ENCODE data around the gene HEPHL1.
"Not testable (repeated sequence)": the region's sequence is repeated elsewhere in the genome, so short reads cannot be mapped to it uniquely, and the experiment has no call there.

The HEPHL1 gene, protein sequence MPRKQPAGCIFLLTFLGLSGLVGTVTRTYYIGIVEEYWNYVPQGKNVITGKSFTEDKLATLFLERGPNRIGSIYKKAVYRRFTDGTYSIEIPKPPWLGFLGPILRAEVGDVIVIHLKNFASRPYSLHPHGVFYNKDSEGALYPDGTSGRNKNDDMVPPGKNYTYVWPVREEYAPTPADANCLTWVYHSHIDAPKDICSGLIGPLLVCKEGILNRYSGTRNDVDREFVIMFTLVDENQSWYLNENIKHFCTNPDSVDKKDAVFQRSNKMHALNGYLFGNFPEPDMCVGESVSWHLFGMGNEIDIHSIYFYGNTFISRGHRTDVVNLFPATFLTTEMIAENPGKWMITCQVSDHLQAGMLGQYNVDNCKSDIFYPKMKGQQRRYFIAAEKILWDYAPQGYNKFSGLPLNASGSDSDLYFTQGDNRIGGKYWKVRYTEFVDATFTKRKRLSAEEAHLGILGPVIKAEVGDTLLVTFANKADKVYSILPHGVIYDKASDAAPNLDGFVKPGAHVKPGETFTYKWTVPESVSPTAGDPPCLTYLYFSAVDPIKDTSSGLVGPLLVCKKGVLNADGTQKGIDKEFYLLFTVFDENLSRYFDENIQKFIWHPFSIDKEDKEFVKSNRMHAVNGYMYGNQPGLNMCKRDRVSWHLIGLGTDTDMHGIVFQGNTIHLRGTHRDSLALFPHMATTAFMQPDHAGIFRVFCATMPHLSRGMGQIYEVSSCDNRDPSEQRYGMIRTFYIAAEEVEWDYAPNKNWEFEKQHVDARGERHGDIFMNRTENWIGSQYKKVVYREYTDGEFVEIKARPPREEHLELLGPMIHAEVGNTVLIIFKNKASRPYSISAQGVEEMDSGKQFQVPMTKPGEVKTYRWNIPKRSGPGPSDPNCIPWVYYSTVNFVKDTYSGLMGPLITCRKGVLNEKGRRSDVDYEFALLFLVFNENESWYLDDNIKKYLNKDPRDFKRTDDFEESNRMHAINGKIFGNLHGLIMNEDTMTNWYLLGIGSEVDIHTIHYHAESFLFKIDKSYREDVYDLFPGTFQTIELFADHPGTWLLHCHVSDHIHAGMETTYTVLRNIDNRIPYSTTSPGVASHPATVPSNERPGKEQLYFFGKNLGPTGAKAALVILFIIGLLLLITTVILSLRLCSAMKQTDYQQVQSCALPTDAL

GRCh38 chr11:94020777-94021481 is at the start of gene HEPHL1:
TSS of gene HEPHL1 (plus strand) at chr11:94021354. CDS start at chr11:94021369, 15 bp downstream.
- no peak for DNase-seq (ENCODE audit: low spot score)

GRCh38 chr11:93972790-93973189 is 48.4 kb upstream of the HEPHL1 start:
- no peak for DNase-seq (ENCODE audit: low spot score)

DNA sequence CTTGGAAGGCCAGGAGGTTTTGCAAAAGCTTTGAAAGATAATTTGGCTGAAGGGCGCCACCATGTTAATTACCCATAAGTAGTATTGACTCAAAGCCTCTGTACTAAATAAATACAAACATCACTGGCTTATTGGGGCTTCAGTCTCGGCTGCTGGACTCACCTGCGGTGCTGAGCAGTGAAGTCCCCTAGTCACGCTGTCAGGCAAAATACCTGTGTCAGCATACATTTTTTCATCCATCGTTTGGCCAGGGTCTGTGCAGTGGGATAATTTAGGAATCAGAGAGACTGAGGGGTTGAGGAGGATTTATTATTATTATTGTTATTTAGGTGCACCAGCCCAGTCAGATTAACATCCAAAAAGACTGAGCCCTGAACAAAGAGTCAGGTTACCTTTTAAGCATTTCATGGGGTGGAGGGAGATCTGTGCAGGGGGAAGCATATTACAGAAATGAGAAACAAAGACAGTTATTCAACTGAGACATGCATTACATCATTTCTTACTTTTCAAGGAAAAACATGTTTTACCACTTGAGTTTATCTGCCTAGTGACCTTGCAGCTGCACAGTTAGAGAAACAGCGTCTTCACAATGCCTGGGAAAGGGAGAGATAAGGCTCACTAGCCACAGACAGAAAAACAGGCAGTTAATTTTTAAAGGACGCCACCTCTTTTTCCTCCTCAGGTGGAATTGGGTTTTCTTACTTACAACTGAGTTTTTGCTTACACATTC is 47.7 kb upstream of the HEPHL1 start:
- DNase-seq (ENCODE audit: low spot score): not testable (repeated sequence)

GRCh38 chr11:93974759-93975158 is 46.4 kb upstream of the HEPHL1 start:
- no peak for DNase-seq (ENCODE audit: low spot score)

- DNase-seq (ENCODE audit: low spot score): not testable (repeated sequence)
Measured at GRCh38 chr11:93976577-93977254, 44.4 kb upstream of the HEPHL1 start.

DNA sequence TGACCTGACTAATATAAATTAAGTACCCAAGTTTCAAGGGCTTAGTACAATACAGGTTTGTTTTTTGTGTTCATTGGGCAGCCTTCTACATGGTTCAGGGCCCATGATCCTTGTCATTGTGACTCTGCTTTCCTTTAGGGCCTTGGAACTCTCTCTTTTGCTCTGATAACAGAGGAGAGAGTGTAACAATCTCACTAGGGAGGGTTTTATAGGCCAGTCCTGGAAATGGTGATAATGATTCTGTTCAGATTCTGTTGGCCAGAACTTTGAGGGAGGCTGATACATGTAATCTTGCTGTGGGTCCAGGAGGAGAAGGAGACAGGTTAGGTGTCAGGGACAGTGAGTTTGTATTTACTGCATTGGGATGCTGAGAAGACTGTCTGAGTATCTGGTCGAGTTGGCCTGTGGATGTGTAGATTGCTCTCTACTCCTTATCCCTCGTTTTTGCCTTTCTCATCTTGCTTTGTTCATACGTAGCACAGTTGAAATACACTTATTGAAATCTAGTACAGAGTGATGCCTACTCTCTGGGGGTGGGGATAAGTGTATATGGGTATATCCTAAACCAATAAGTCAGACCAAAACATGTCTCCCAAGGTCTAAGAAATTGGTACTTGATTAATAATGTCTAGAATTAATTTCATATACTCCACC is 37.5 kb upstream of the HEPHL1 start:
- no peak for DNase-seq (ENCODE audit: low spot score)

- no peak for DNase-seq (ENCODE audit: low spot score)
Measured at GRCh38 chr11:93984196-93984567, 37.0 kb upstream of the HEPHL1 start.

- no peak for DNase-seq (ENCODE audit: low spot score)
Measured at GRCh38 chr11:93984936-93985335, 36.2 kb upstream of the HEPHL1 start.

- no peak for DNase-seq (ENCODE audit: low spot score)
Measured at GRCh38 chr11:93986716-93987115, 34.4 kb upstream of the HEPHL1 start.

DNA sequence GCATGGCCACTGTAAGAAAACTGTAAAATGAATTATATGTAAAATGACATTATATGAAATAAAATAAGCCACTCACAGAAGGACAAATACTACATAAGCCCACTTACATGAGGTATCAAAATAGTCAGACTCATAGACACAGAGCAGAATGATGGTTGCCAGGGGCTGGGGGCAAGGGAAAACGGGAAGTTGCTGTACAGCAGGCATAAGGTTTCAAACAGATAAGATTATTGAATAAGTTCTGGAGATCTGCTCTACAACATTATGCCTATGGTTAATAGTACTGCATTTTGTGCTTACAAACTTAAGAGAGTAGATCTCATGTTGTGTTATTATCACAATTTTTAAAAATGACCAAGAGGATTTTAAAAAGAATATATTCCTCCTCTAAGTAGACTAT is 32.7 kb upstream of the HEPHL1 start:
- DNase-seq (ENCODE audit: low spot score): no peak

GRCh38 chr11:93988912-93989311 is 32.2 kb upstream of the HEPHL1 start:
- DNase-seq (ENCODE audit: low spot score): no peak

DNA sequence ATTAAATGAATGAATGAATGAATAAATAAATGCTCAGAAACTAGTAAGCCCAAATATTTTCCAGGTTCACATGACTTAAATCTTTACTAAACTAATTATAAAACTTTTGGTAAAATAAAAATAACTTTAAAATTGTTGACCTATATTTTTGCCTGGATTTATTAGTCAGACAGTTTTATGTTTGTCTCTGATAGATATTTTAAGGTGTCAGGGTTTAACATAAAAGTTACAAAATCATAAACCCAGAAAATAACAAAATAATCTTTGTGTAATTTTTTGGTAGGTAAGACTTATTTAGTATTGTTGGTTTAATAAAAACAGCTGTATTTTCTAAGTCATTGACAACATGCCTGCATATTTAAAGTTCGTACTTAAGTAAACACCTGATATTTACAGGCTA is 27.4 kb upstream of the HEPHL1 start:
- DNase-seq (ENCODE audit: low spot score): no peak

DNA sequence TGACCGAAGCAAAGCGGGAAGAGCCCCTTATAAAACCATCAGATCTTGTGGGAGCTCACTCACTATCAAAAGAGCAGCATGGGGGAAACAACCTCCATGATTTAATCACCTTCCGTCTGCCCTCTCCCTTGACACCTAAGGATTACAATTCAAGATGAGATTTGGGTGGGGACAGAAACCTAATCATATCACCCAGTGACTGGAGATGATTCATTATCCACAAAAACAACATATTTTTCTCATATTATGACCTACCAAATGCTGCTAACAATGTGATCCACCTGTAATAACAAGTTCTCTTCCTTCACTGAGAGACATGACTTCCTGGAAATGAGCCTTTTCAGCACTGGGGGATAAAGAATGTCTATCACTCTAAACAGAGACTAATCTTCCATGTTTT is 23.4 kb upstream of the HEPHL1 start:
- no peak for DNase-seq (ENCODE audit: low spot score)

DNA sequence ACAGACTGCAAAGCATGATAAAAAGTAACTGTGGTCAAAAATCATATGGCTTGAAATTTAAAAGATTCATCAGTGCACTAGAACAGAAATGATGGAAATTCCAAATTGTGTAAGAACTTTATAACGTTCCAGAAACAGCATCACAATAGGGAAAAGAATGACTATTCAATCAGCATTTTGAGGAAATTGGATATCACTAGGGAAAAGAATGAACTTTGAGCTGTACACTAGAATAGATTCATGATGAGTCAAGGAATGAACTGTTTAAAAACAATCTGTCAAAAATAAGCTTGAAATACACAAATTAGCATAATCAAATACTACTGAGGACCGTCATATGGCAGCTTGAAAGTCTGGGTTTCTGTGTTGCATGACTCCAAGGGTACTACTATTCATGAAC is 20.5 kb upstream of the HEPHL1 start:
- DNase-seq (ENCODE audit: low spot score): no peak

- no peak for DNase-seq (ENCODE audit: low spot score)
Measured at GRCh38 chr11:94002226-94002625, 18.9 kb upstream of the HEPHL1 start.

- DNase-seq (ENCODE audit: low spot score): no peak
Measured at GRCh38 chr11:94007426-94007825, 13.7 kb upstream of the HEPHL1 start.

- no peak for DNase-seq (ENCODE audit: low spot score)
Measured at GRCh38 chr11:94007906-94008305, 13.2 kb upstream of the HEPHL1 start.

DNA sequence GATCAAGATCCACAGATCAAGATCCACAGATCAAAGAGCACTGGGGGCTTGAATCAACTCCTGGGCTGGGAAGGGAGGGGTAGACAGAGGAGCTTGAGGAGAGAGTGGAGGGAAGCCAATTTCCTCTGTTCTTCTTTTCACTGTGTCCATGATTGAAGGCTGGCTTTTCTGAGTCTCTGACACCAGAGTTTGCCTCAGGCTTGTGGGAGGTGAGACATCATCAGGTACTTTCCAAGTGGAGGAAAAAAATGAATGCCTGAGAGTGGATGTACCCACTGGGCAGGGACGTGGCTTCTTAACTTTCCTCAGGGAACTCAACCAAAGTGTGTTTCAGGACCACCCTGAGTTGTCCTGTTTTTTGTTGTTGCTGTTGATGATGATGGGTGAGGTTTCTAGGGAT is 11.0 kb upstream of the HEPHL1 start:
- no peak for DNase-seq (ENCODE audit: low spot score)

- no peak for DNase-seq (ENCODE audit: low spot score)
Measured at GRCh38 chr11:94011478-94011877, 9.7 kb upstream of the HEPHL1 start.

DNA sequence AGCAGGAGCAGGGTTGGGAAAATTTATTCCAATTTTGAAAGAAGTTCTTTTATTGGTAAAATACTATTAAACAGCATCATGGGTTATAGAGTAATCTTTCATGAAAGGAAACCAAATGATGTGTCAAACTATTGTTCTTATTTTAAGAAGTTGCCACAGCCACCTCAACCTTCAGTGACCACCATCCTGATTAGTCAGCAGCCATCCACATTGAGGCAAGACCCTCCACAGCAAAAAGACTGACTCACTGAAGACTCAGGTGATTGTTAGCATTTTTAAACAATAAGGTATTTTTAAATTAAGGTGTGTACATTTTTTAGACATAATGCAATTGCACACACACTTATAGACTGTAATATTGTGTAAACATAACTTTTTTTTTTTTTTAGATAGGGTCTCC is 3.7 kb upstream of the HEPHL1 start:
- no peak for DNase-seq (ENCODE audit: low spot score)
